PC-9 (cell line): ENCODE results near the gene SAMD14.

ENCODE experiments used
- CTCF ChIP-seq: fragments of 200-600 bp; sonication (generic); conservative IDR thresholded peaks from 2 replicates; pipeline ENCODE4 v1.6.1; 2017; ENCODE audit warnings: mixed run types, antibody characterized with exemption, mild to moderate bottlenecking, moderate library complexity
- EZH2 ChIP-seq: fragments of 200-600 bp; sonication (generic); IDR thresholded peaks from 2 replicates; pipeline ENCODE4 v1.8.0; 2017; ENCODE audit warnings: antibody characterized with exemption, low read depth

GRCh38 chr17:50062293-50063243 is 67.4 kb downstream of the SAMD14 start:
- TF ChIP-seq CTCF (no peak), EZH2 (no peak)
